HepG2 (cell line): Measurements from ENCODE around the gene FBXO10. TPM values are rescaled to one million over a fixed set of nuclear protein-coding genes. Genes with fewer than 3 reads are reported as not detected.

ENCODE experiments used
- ADNP ChIP-seq: sonication (generic); formaldehyde crosslinking; IDR thresholded peaks from 2 replicates; pipeline ENCODE4 v1.4.0; 2020; ENCODE audit warnings: missing genetic modification reagents
- ATF1 ChIP-seq: IDR thresholded peaks from 2 replicates; pipeline ENCODE4 v1.6.1; 2016; ENCODE audit warnings: mild to moderate bottlenecking, control low read depth
- GTF3A ChIP-seq: sonication (generic); formaldehyde crosslinking; conservative IDR thresholded peaks from 2 replicates; pipeline ENCODE4 v1.4.0; 2020; ENCODE audit warnings: mild to moderate bottlenecking, missing genetic modification reagents
- HOXA9 ChIP-seq: sonication (generic); formaldehyde crosslinking; IDR thresholded peaks from 2 replicates; pipeline ENCODE4 v1.8.1; 2022; ENCODE audit warnings: missing genetic modification reagents, mild to moderate bottlenecking, moderate library complexity, borderline replicate concordance
- KLF6 ChIP-seq: IDR thresholded peaks from 2 replicates; pipeline ENCODE4 v1.8.0; 2016; ENCODE audit warnings: missing biosample characterization, missing genetic modification reagents
- PHF8 ChIP-seq: sonication (generic); formaldehyde crosslinking; IDR thresholded peaks from 2 replicates; pipeline ENCODE4 v1.5.0; 2020; ENCODE audit warnings: missing genetic modification reagents
- POLR2A ChIP-seq, 2 experiments: IDR thresholded peaks; 2 replicates each; pipeline ENCODE4 v1.6.1; 2011; ENCODE audit warnings: low read depth in 2 of 2, low read length in 2 of 2, mild to moderate bottlenecking in 1 of 2, moderate library complexity in 1 of 2; ENCODE audit not compliant: insufficient read depth in 1 of 2
- RFXANK ChIP-seq: IDR thresholded peaks from 2 replicates; pipeline ENCODE4 v1.6.1; 2016
- SETDB1 ChIP-seq: sonication (generic); formaldehyde crosslinking; IDR thresholded peaks from 2 replicates; pipeline ENCODE4 v1.5.1; 2020; ENCODE audit warnings: missing genetic modification reagents, mild to moderate bottlenecking, borderline replicate concordance
- SIN3A ChIP-seq: IDR thresholded peaks from 2 replicates; pipeline ENCODE4 v1.6.1; 2011; ENCODE audit warnings: low read depth, mild to moderate bottlenecking, control low read depth, low read length, borderline replicate concordance
- ZFY ChIP-seq: sonication (generic); formaldehyde crosslinking; IDR thresholded peaks from 2 replicates; pipeline ENCODE4 v1.4.0; 2020; ENCODE audit warnings: missing genetic modification reagents
- ZNF225 ChIP-seq: sonication (generic); formaldehyde crosslinking; IDR thresholded peaks from 2 replicates; pipeline ENCODE4 v1.4.0; 2020; ENCODE audit warnings: mild to moderate bottlenecking, missing genetic modification reagents
- ZNF274 ChIP-seq: sonication (generic); formaldehyde crosslinking; IDR thresholded peaks from 2 replicates; pipeline ENCODE4 v1.5.1; 2020; ENCODE audit warnings: mild to moderate bottlenecking, missing genetic modification reagents
- ZNF468 ChIP-seq: sonication (generic); formaldehyde crosslinking; IDR thresholded peaks from 2 replicates; pipeline ENCODE4 v1.8.0; 2022; ENCODE audit warnings: mild to moderate bottlenecking, moderate library complexity, missing genetic modification reagents
- ZNF510 ChIP-seq: sonication (generic); formaldehyde crosslinking; IDR thresholded peaks from 2 replicates; pipeline ENCODE4 v1.4.0; 2020; ENCODE audit warnings: low read depth, mild to moderate bottlenecking, missing genetic modification reagents
- ZNF530 ChIP-seq: sonication (generic); formaldehyde crosslinking; IDR thresholded peaks from 2 replicates; pipeline ENCODE4 v1.5.0; 2020; ENCODE audit warnings: low read depth, mild to moderate bottlenecking, missing genetic modification reagents
- ZNF547 ChIP-seq: sonication (generic); formaldehyde crosslinking; IDR thresholded peaks from 2 replicates; pipeline ENCODE4 v1.5.1; 2020; ENCODE audit warnings: mild to moderate bottlenecking, missing genetic modification reagents
- ZNF768 ChIP-seq: sonication (generic); formaldehyde crosslinking; IDR thresholded peaks from 2 replicates; pipeline ENCODE4 v1.4.0; 2020; ENCODE audit warnings: missing genetic modification reagents
- polyA plus RNA-seq, 8 experiments: library from polyadenylated mRNA; depleted of rRNA in 3 of 8; stranded (reverse) in 7 of 8; unstranded in 1 of 8; fragments of >200 nt; fragmentation: Illumina TruSeq in 4 of 8; extraction: Trizol in 4 of 8; gene quantifications; 2 replicates each; pipeline versions ENCODE4 v1.2.1 to v1.2.3, GENCODE V29; 2011 to 2016; ENCODE audit warnings: low read depth in 4 of 8, missing spikeins in 1 of 8, mixed read lengths in 1 of 8; ENCODE audit not compliant: insufficient read depth in 1 of 8
- total RNA-seq, 5 experiments: library from RNA; depleted of rRNA; stranded (reverse); fragments of >200 nt; fragmentation: Illumina TruSeq; extraction: Trizol; gene quantifications; 2 replicates each; pipeline ENCODE4 v1.2.3, GENCODE V29; 2016; ENCODE audit warnings: low read depth in 1 of 5
- TF ChIP-seq, protein P1 (sequence below): IDR thresholded peaks from 2 replicates; pipeline ENCODE4 v1.6.1; 2016; ENCODE audit warnings: low read depth, missing genetic modification reagents, missing compliant biosample characterization
- TF ChIP-seq, protein P2 (sequence below): sonication (generic); formaldehyde crosslinking; IDR thresholded peaks from 2 replicates; pipeline ENCODE4 v1.4.0; 2020; ENCODE audit warnings: missing genetic modification reagents
- TF ChIP-seq, protein P3 (sequence below): sonication (generic); formaldehyde crosslinking; IDR thresholded peaks from 2 replicates; pipeline ENCODE4 v1.5.0; 2020; ENCODE audit warnings: mild to moderate bottlenecking, missing genetic modification reagents

Gene FBXO10
- total and polyA plus RNA-seq, 2 of the 13 experiments (the other 11 are each of a cell fraction or from before 2014, with no cell fraction given) = 3.1 to 5.1 TPM

DNA sequence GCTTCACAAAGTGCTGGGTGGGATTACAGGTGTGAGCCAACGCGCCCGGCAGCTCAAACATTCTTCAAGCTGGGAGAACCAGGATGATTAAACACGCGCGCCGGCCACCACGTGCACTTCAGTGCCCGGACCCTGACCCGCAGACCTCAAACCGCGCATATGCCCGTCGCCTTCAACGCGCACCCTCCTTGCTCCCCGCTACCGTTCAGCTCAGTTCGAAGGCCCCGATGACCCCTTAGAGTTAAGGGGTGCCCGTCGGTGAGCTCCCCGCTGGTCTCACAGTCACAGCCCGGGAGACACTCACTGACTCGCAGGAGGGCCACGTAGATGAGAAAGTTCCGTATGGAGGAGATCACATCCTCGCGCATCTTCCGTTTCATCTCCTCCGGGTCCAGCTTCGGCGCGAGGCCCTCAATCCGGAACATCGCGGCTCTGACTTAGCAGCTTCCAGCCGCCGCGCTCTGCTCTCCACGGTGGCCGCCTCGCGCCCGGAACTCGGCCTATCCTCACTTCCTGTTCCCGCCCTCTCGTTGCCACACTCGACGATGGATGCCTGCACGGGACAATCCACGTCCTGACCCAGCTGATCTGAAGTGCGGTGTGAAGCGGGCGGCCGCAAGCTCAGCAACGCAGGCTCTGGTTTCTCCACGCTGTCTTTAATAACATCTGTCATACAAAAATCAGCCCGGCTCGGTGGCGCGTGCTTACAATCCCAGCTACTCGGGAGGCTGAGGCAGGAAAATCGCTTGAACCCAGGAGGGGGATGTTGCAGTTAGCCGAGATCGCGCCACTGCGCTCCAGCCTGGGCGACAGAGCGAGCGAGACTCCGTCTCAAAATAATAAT, 16.1 kb upstream of the FBXO10 start, which contains the start of gene TOMM5 (continued):
- TF ChIP-seq ZNF225 (CRISPR knock-in tag) = peak; percentile 90
- TF ChIP-seq RFXANK (CRISPR knock-in tag) = peak; percentile 40; the same call in 1 of the 2 replicates
- TF ChIP-seq, protein P1, sequence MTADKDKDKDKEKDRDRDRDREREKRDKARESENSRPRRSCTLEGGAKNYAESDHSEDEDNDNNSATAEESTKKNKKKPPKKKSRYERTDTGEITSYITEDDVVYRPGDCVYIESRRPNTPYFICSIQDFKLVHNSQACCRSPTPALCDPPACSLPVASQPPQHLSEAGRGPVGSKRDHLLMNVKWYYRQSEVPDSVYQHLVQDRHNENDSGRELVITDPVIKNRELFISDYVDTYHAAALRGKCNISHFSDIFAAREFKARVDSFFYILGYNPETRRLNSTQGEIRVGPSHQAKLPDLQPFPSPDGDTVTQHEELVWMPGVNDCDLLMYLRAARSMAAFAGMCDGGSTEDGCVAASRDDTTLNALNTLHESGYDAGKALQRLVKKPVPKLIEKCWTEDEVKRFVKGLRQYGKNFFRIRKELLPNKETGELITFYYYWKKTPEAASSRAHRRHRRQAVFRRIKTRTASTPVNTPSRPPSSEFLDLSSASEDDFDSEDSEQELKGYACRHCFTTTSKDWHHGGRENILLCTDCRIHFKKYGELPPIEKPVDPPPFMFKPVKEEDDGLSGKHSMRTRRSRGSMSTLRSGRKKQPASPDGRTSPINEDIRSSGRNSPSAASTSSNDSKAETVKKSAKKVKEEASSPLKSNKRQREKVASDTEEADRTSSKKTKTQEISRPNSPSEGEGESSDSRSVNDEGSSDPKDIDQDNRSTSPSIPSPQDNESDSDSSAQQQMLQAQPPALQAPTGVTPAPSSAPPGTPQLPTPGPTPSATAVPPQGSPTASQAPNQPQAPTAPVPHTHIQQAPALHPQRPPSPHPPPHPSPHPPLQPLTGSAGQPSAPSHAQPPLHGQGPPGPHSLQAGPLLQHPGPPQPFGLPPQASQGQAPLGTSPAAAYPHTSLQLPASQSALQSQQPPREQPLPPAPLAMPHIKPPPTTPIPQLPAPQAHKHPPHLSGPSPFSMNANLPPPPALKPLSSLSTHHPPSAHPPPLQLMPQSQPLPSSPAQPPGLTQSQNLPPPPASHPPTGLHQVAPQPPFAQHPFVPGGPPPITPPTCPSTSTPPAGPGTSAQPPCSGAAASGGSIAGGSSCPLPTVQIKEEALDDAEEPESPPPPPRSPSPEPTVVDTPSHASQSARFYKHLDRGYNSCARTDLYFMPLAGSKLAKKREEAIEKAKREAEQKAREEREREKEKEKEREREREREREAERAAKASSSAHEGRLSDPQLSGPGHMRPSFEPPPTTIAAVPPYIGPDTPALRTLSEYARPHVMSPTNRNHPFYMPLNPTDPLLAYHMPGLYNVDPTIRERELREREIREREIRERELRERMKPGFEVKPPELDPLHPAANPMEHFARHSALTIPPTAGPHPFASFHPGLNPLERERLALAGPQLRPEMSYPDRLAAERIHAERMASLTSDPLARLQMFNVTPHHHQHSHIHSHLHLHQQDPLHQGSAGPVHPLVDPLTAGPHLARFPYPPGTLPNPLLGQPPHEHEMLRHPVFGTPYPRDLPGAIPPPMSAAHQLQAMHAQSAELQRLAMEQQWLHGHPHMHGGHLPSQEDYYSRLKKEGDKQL (CRISPR knock-in tag) = peak; percentile 42; the same call in 1 of the 2 replicates
- TF ChIP-seq ATF1 (CRISPR knock-in tag) = no peak
- peak; percentile 96 for TF ChIP-seq ZFY
- TF ChIP-seq ZNF468 = no peak
- TF ChIP-seq POLR2A (IDR thresholded peaks at IDR 0.05; ENCODE audit: insufficient read depth in 1 of 2, low read depth in 2 of 2, low read length in 2 of 2) = peak; percentile 95 to 97
- peak; percentile 83; the same call in 1 of the 2 replicates for TF ChIP-seq ZNF768
- TF ChIP-seq ZNF510 (CRISPR knock-in tag) = no peak
- TF ChIP-seq ADNP (CRISPR knock-in tag) = no peak
- TF ChIP-seq, protein P2, sequence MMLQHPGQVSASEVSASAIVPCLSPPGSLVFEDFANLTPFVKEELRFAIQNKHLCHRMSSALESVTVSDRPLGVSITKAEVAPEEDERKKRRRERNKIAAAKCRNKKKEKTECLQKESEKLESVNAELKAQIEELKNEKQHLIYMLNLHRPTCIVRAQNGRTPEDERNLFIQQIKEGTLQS (CRISPR knock-in tag) = peak; percentile 68
- no peak for TF ChIP-seq ZNF530 (CRISPR knock-in tag)
- TF ChIP-seq GTF3A (CRISPR knock-in tag) = no peak
- peak; percentile 83; the same call in 1 of the 2 replicates for TF ChIP-seq KLF6 (CRISPR knock-in tag)
- peak; percentile 90 for TF ChIP-seq SETDB1 (CRISPR knock-in tag)
- peak; percentile 95 for TF ChIP-seq SIN3A
- peak; percentile 93 for TF ChIP-seq PHF8
- TF ChIP-seq ZNF274 = peak; percentile 95
- TF ChIP-seq, protein P3, sequence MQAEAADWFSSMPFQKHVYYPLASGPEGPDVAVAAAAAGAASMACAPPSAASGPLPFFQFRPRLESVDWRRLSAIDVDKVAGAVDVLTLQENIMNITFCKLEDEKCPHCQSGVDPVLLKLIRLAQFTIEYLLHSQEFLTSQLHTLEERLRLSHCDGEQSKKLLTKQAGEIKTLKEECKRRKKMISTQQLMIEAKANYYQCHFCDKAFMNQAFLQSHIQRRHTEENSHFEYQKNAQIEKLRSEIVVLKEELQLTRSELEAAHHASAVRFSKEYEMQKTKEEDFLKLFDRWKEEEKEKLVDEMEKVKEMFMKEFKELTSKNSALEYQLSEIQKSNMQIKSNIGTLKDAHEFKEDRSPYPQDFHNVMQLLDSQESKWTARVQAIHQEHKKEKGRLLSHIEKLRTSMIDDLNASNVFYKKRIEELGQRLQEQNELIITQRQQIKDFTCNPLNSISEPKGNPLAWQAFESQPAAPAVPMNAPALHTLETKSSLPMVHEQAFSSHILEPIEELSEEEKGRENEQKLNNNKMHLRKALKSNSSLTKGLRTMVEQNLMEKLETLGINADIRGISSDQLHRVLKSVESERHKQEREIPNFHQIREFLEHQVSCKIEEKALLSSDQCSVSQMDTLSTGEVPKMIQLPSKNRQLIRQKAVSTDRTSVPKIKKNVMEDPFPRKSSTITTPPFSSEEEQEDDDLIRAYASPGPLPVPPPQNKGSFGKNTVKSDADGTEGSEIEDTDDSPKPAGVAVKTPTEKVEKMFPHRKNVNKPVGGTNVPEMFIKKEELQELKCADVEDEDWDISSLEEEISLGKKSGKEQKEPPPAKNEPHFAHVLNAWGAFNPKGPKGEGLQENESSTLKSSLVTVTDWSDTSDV (CRISPR knock-in tag) = no peak
- peak; percentile 99 for TF ChIP-seq ZNF547 (CRISPR knock-in tag)
- peak; percentile 81; the same call in 1 of the 2 replicates for TF ChIP-seq HOXA9 (CRISPR knock-in tag)
